ENCODE results near the gene MTOR. TPM values are rescaled to one million over a fixed set of nuclear protein-coding genes. Genes with fewer than 3 reads are reported as not detected.

The MTOR gene
- total and polyA plus RNA-seq, 4 donors, result 15.1 to 36.6 (median 26.9) TPM

DNA sequence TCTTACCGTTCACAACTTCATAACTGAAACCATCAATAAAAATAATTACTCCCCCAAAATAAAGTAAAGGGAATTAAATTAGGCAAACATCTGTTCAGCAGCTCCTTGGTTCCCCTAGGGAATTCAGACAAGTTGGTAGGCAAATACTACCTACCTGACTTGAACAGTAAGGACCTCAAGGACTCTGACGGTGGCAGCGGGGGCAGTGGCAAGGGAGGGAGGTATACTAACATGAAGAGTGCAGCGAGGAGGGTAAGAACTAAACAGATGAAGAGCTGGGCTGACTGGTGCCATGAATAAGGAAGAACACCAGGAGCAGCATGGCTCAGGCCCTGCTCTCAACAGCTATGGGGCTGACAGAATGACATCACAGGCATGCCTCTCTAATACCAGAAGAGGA, 33.1 kb downstream of the MTOR start:
- Histone ChIP-seq H3K27ac (ENCODE audit: low read depth in 1 of 2, low read length in 1 of 2) (no peak overlapping the region), H3K27me3 (ENCODE audit: control insufficient read depth in 3 of 3, insufficient read depth in 3 of 3, low read length in 2 of 3) (no peaks in the 10 kb centered on the region), H3K4me1 (ENCODE audit: control insufficient read depth in 5 of 5, insufficient read depth in 5 of 5, low read length in 5 of 5) (no peaks in the 10 kb centered on the region), H3K9ac (ENCODE audit: insufficient read depth in 1 of 2, low read length in 2 of 2) (no peak overlapping the region), H3K4me3 (no peak overlapping the region), H3K9me3 (ENCODE audit: control insufficient read depth in 4 of 4, insufficient read depth in 3 of 4, low read length in 3 of 4) (no peaks in the 10 kb centered on the region), H3K36me3 (ENCODE audit: control insufficient read depth in 4 of 4, insufficient read depth in 4 of 4, low read length in 4 of 4) (peaks cover 29 to 54% (median 40%) of the 10 kb centered on the region in 4 donors)
- no peak for DNase-seq
- WGBS, 2 donors, result 88 to 94% methylated on average over 4 of the region's 4 CpGs
- TF ChIP-seq, protein P1, sequence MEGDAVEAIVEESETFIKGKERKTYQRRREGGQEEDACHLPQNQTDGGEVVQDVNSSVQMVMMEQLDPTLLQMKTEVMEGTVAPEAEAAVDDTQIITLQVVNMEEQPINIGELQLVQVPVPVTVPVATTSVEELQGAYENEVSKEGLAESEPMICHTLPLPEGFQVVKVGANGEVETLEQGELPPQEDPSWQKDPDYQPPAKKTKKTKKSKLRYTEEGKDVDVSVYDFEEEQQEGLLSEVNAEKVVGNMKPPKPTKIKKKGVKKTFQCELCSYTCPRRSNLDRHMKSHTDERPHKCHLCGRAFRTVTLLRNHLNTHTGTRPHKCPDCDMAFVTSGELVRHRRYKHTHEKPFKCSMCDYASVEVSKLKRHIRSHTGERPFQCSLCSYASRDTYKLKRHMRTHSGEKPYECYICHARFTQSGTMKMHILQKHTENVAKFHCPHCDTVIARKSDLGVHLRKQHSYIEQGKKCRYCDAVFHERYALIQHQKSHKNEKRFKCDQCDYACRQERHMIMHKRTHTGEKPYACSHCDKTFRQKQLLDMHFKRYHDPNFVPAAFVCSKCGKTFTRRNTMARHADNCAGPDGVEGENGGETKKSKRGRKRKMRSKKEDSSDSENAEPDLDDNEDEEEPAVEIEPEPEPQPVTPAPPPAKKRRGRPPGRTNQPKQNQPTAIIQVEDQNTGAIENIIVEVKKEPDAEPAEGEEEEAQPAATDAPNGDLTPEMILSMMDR (IDR thresholded peaks at IDR 0.05; ENCODE audit: control extremely low read depth, extremely low read depth), result no peak
- ATAC-seq (ENCODE audit: insufficient read depth, low FRiP score), result no peak

DNA sequence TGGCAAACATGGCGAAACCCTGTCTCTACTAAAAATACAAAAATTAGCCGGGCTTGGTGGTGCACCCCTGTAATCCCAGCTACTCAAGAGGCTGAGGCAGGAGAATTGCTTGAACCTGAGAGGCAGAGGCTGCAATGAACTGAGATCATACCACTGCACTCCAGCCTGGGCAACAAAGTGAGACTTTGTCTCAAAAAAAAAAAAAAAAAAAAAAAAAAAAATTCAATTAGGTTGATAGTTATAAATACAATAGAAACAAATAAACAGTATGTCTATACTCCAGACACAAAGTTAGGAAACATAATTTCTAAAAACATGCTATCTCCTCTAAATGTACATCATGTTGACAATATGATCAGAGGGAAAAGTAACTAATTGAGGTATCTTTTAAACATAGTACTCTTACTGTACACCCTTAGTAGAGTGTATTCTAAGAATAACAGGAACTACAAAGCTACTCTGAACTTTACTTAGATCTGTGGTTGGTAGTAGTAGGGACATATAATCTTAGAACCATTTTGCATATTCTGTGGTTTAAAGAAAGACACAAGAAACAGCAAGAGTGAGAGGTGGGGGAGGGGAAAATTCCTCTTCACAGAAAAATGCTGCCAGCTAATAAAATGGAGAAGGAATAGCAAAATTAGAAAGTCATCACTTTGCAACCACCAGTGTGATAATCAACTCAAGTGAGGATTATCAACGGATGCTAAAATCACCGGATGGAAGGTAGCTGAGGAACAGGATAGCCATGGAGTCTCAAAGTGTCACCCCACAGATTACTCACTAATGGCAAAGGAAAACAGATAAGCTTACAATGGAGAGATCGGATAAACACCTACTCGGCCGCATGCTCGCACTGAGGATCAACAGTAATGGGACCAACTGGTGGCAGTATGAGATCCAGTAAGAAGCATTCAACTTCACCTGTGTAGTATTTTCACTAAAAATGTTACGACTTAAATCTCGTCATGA, 35.0 kb downstream of the MTOR start:
- ATAC-seq (ENCODE audit: insufficient read depth, low FRiP score) (no peak), DNase-seq (no peak)
- H3K27me3 ChIP-seq (ENCODE audit: control insufficient read depth in 3 of 3, insufficient read depth in 3 of 3, low read length in 2 of 3), result no peaks in the 10 kb centered on the region
- no peaks in the 10 kb centered on the region for H3K4me1 ChIP-seq (ENCODE audit: control insufficient read depth in 5 of 5, insufficient read depth in 5 of 5, low read length in 5 of 5)
- no peaks in the 10 kb centered on the region for H3K9me3 ChIP-seq (ENCODE audit: control insufficient read depth in 4 of 4, insufficient read depth in 3 of 4, low read length in 3 of 4)
- WGBS, 2 donors, result 89 to 91% methylated on average over 10 of the region's 10 CpGs
- no peak overlapping the region for H3K9ac ChIP-seq (ENCODE audit: insufficient read depth in 1 of 2, low read length in 2 of 2)
- no peak overlapping the region for H3K27ac ChIP-seq (ENCODE audit: low read depth in 1 of 2, low read length in 1 of 2)
- no peak overlapping the region for H3K4me3 ChIP-seq
- peaks cover 22 to 44% (median 35%) of the 10 kb centered on the region in 4 donors for H3K36me3 ChIP-seq (ENCODE audit: control insufficient read depth in 4 of 4, insufficient read depth in 4 of 4, low read length in 4 of 4)
- TF ChIP-seq, protein P1 (IDR thresholded peaks at IDR 0.05; ENCODE audit: control extremely low read depth, extremely low read depth), result no peak

DNA sequence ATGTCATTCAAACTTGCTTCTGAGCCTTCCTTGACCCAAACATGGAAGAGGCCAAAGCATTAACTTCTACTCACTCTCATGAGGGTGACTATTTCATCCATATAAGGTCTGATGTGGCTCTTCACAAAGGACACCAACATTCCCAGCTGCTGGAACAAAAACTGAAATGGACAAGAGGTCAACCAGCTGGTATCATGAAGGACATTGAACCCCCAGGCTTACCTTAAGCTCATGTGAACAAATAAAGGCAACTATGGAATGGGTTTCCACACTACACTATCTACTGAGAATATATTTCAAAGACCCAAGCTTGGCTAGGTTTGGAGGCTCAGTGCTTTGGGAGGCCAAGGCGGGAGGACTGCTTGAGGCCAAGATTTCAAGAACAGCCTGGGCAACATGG, 46.3 kb downstream of the MTOR start:
- Histone ChIP-seq H3K9ac (ENCODE audit: insufficient read depth in 1 of 2, low read length in 2 of 2) (no peak overlapping the region), H3K4me3 (no peak overlapping the region), H3K27me3 (ENCODE audit: control insufficient read depth in 3 of 3, insufficient read depth in 3 of 3, low read length in 2 of 3) (no peaks in the 10 kb centered on the region), H3K4me1 (ENCODE audit: control insufficient read depth in 5 of 5, insufficient read depth in 5 of 5, low read length in 5 of 5) (no peaks in the 10 kb centered on the region), H3K27ac (ENCODE audit: low read depth in 1 of 2, low read length in 1 of 2) (no peak overlapping the region), H3K36me3 (ENCODE audit: control insufficient read depth in 4 of 4, insufficient read depth in 4 of 4, low read length in 4 of 4) (peaks cover 19 to 42% (median 35%) of the 10 kb centered on the region in 4 donors), H3K9me3 (ENCODE audit: control insufficient read depth in 4 of 4, insufficient read depth in 3 of 4, low read length in 3 of 4) (no peaks in the 10 kb centered on the region)
- ATAC-seq (ENCODE audit: insufficient read depth, low FRiP score) (no peak), DNase-seq (no peak)
- 95 to 99% methylated on average over 1 of the region's 1 CpG for WGBS, 2 donors
- TF ChIP-seq, protein P1 (IDR thresholded peaks at IDR 0.05; ENCODE audit: control extremely low read depth, extremely low read depth), result no peak

All from lung (tissue), 12 donors.